ENCODE results near the gene ZNF362.

GRCh38 chr1:33310702-33311101, 54.4 kb downstream of the ZNF362 start:
- TF ChIP-seq RAD21 (IDR thresholded peaks at IDR 0.05; ENCODE audit: low read depth) (no peak), CTCF (IDR thresholded peaks at IDR 0.05 in 2 of 3, conservative IDR thresholded peaks at IDR 0.05 in 1 of 3; ENCODE audit: borderline replicate concordance in 1 of 3, insufficient read depth in 1 of 3, low read depth in 2 of 3, low read length in 2 of 3) (no peak), ZBTB33 (IDR thresholded peaks at IDR 0.05; ENCODE audit: extremely low read depth, insufficient replicate concordance, low read length) (no peak), EZH2 (IDR thresholded peaks at IDR 0.05) (no peak), EZH2phosphoT487 (IDR thresholded peaks at IDR 0.05; ENCODE audit: borderline replicate concordance) (no peak), EGR1 (IDR thresholded peaks at IDR 0.05; ENCODE audit: low read depth) (no peak), JUND (IDR thresholded peaks at IDR 0.05) (no peak)

All from HCT116 (cell line).